ENCODE data around the gene H6PD.
"Not testable (repeated sequence)": the region's sequence is repeated elsewhere in the genome, so short reads cannot be mapped to it uniquely, and the experiment has no call there.

Gene H6PD

GRCh38 chr1:9280015-9280860 is 45.7 kb downstream of the H6PD start:
- DNase-seq, result peak; percentile 82

GRCh38 chr1:9281071-9281827 is 46.7 kb downstream of the H6PD start:
- no peak for DNase-seq

DNA sequence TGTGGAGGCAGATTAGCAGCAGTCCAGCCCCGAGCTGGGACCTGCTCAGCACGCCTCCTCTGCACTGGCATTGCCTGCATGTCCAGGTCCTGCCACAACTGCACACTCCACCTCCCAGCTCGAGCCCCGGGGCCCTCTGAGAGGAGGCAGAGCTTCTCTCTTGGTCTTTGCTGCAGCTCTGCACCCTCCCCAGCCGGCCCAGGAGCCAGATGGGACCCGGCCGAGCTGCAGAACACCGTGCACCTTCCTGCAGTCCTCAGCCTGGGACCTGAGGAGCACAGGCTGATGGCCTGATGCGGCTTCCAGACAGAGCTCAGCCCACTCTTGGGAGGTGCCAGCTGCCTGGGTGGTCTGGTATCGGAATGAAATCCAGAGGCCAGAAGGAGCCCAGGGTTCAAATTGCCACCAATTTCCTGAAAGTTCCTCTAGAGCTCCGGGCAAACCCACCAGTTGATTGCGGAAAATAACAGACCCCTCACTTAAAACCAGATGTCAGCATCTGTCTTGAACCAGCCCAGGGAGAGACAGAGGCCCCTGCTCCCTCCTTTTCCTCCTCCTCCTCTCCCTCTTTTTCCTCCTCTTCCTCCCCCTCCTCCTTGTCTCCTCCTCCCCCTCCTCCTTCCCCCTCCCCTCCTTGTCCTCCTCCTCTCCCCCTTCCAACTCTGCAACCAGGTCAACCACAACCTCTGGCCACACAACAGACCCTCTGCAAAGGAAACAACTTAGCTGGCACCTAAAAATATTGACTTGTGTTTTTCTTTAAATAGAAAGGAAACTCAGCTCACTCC is 47.5 kb downstream of the H6PD start:
- no peak for DNase-seq

DNA sequence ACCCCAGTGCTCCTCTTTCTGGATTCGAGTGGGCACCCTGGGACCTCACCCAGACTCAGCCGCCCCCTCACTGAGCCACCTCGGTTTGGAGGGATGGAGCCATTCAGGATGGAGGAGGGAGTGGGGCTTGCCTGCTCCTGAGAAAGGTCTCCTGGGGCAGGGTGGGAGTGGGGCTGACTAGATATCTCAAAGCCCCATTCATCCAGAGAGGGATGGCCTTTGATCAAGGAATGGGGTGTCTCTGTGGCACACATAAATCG is 48.1 kb downstream of the H6PD start:
- DNase-seq, result no peak

- DNase-seq, result no peak
Measured at GRCh38 chr1:9284061-9284460, 49.5 kb downstream of the H6PD start.

GRCh38 chr1:9286556-9286955 is 52.0 kb downstream of the H6PD start:
- no peak for DNase-seq

DNA sequence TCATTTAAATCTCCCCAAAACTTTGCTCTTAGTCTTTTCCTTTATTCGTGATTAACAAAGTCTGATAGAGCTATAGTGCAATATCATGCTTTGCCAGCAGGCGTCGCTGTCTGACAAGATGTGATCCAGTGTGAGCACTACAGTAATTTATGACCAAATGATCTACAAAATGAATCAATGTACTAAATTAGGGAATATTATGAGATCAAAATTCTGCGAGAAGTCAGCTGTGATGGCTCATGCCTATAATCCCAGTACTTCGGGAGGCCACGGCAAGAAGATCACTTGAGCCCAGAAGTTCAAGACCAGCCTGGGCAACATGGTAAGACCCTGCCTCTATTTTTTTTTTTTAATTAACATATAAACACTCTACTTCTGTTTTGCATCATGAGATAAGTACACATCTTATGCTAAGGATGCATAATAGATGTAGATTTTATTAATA is 54.5 kb downstream of the H6PD start:
- peak; percentile 89 for DNase-seq

GRCh38 chr1:9289711-9290485 is 55.3 kb downstream of the H6PD start:
- DNase-seq, result peak; percentile 22

DNA sequence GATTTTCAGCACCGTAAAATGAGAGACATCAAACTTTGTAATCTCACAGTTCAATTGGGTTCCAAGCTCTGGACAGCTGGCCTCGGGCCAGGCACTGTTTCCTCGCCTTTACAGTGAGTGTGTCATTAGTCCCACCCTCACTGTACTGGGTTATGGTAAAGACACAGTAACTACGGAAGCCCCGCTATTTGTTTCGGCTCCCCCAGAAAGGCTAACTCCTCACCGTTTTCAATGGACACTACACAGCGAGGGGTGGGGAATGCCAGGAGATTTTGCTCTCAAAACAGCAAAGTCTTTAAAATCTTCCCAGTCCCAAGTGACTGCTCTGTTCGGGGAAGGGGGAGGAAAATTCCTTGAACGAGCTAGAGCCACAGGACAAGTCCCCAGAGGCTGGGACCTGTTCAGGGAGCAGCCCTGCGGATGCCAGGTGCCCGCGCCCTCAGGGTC is 57.4 kb downstream of the H6PD start:
- DNase-seq, result no peak

DNA sequence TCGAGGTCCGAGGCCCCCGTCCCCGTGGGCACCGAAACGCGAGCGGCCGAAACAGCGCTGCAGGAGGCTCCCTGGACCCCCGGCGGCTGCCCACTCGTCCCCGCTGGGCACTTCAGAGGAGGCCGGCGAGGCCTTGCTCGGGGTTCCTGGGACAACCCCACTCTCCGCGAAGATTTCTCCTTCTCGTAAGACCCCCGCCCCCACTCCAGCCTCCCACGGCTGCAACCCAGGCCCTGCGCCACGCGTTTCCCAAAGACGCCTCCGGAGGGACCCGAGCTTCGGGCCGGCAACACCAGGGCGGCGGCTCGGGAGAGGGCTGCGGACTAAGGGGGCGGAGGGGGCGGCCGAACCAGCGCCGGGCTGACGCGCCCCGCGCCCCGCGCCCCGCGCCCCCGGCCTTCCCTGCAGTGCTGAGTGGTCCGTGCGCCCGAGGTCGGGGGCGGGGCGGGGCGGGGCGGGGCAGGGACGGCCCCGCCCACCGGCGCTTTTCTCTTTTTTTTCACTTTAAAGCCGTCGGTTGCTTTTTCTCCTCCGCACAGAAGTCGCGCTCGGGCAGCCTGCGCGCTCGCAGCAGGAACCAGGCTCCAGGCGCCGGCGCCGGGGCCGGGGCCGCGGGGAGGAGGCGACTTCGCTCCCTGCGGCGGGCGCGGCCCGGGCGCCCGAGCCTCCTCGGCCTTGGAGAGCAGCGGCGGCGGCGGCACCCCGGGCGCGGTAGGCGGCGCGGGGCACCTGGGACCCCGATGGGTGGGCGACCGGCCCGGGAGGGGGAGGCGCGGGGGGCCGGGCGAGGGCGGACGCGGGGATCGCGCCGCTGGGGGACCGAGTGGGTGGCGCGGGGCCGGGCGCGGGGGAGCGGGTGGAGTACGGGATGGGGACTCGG is 58.0 kb downstream of the H6PD start, which contains the start of gene SPSB1:
Gene SPSB1, plus strand, starts transcription at position 534 of the 880 bp plus-strand sequence. CDS start 62,998 bp downstream, outside the sequence.
- DNase-seq, result peak; percentile 72

GRCh38 chr1:9293241-9293532 is 58.6 kb downstream of the H6PD start:
- no peak for DNase-seq

- peak; percentile 46 for DNase-seq
Measured at GRCh38 chr1:9293533-9294404, 59.2 kb downstream of the H6PD start.

DNA sequence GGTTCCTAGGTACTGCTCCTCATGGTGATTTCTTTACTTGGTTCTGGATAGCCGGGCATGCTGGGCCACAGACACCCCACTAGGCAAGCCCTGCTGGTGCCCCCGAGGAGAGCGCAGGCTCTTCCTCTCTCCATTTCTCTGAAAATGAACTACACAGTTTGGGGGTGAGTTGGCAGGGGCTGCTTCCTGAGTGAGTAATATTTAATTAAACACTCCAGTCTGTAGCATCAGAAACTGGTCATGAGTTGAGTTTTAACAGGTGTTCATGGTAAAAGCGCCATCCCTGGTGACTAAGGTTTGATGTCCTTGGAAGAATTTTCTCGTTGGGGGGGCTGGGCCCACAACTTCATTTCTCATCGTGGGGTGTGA is 59.8 kb downstream of the H6PD start:
- peak; percentile 46 for DNase-seq

DNA sequence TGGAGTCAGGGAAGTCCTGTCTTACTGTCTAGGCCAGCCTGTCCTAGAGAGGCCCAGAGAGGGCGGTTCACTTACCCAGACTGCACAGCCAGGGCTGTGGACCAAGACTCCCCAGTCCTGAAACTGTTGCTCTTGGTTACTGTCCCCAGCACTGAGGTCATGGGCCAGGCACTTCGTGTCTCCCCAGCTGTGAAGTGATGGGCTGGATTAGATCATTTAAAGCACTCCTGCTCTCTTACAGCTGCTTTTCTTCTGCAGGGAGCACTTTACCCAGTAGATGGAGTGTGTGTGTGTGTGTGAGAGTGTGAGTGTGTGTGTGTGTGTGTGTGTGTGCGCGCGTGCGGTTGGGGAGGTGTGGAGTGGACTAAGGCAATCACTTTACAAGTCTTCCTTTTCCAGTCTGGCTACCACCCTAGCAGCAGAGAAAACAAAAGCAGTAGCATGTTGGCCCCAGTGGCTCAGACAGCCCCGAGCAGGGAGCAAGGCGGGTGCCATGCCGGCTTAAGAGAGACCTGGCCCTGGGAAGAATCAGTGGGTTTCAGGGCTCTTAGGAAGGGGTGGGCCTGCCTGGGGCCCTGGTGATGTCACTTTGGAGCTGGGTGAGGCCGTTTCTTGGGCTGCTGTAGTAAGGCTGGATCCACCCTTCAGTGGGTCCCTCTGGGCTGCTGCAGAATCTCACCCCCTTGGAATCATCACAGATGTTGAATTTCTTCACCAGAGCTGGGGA is 60.5 kb downstream of the H6PD start:
- DNase-seq, result peak; percentile 43

DNA sequence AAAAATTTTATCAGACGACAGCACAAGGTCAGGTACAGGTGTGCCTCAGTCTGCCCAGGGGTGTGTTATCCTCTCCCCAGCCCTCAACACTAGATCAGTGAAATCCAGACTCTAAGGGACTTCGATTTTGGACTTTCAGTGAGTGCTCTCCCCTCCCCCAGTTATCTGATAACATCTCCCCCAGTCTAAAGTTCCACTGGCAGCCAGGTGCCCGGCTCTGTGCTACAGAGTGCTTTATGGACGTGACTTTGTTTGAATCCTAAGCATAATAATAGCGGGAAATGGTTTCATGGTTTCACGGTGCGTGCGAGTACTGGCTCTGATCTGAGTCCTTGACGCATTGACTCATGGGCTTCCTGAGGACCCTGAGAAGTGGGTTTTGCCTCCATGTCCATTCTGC is 61.3 kb downstream of the H6PD start:
- DNase-seq, result no peak

- DNase-seq, result no peak
Measured at GRCh38 chr1:9296850-9297249, 62.3 kb downstream of the H6PD start.

DNA sequence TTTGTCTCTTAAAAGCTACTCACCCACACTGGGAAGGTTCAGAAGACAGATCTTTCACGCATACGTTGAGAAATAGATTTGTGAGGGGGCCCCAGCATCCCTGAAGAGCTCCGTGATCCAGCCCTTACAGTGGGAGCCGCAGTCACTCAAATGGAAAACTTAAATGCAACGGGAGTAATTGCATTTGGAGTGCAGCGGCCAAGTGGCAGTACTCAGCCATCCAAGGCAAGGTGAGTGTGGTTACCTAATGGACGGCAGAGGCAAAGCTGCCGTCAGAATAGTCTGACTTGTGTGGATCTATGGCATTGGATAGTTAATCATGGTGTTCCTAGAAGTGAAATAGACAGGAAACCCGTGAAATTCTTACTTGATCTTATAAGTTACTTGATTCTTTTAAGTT is 63.3 kb downstream of the H6PD start:
- no peak for DNase-seq

GRCh38 chr1:9298282-9298681 is 63.7 kb downstream of the H6PD start:
- no peak for DNase-seq

DNA sequence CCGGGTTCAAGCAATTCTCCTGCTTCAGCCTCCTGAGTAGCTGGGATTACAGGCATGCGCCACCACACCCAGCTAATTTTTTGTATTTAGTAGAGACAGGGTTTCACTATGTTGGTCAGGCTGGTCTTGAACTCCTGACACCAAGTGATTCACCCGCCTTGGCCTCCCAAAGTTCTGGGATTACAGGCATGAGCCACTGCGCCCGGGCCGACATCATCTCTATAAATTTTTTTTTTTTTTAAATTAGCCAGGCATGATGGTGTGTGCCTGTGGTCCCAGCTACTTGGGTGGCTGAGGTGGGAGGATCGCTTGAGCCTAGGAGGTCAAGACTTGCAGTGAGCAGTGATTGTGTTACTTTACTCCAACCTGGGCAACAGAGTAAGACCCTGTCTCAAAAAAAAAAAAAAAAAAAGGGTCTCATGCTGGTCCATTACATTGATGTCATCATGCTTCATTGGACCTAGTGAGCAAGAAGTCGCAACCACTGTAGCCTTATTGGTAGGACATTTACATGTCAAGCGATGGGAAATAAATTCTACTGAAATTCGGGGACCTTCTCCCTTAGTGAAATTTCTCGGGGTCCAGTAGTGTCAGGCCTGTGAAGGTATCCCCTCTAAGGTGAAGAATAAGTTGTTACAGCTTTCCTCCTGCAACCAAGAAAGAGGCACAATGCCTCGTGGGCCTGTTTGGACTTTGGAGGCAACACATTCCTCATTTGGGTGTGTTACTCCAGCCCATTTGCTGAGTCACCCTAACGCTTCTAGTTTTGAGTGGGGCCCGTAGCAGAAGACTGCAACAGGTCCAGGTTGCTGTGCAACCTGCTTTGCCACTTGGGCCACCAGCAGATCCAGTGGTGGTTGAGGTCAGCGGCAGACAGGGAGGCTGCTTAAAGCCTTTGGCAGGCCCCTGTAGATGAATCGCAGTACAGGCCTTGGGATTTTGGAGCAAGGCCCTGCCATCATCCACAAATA is 65.3 kb downstream of the H6PD start:
- DNase-seq, result not testable (repeated sequence)
